HEK293 (cell line): ENCODE data around the gene SCNN1A.
A peak's percentile ranks its signal among the peaks of the same experiment; 100 is the strongest.

Experiments
- GLIS2 ChIP-seq: fragments of 450-650 bp; formaldehyde crosslinking; IDR thresholded peaks from 2 replicates; pipeline ENCODE4 v1.5.1; 2016; ENCODE audit warnings: missing biosample characterization, missing genetic modification characterization
- HOXD13 ChIP-seq: sonication (generic); formaldehyde crosslinking; IDR thresholded peaks from 2 replicates; pipeline ENCODE4 v1.8.0; 2022; ENCODE audit warnings: missing genetic modification reagents, borderline replicate concordance
- ZBTB10 ChIP-seq: fragments of 450-650 bp; formaldehyde crosslinking; IDR thresholded peaks from 2 replicates; pipeline ENCODE4 v1.5.1; 2016; ENCODE audit warnings: missing biosample characterization, missing genetic modification characterization
- ZBTB48 ChIP-seq: fragments of 450-650 bp; formaldehyde crosslinking; IDR thresholded peaks from 2 replicates; pipeline ENCODE4 v1.5.1; 2016; ENCODE audit warnings: missing biosample characterization, missing genetic modification characterization
- ZFP37 ChIP-seq: fragments of 450-650 bp; formaldehyde crosslinking; IDR thresholded peaks from 2 replicates; pipeline ENCODE4 v1.5.1; 2016; ENCODE audit warnings: missing biosample characterization, missing genetic modification characterization
- ZIC2 ChIP-seq: fragments of 450-650 bp; formaldehyde crosslinking; IDR thresholded peaks from 2 replicates; pipeline ENCODE4 v1.5.1; 2016; ENCODE audit warnings: missing biosample characterization, missing genetic modification characterization
- ZNF148 ChIP-seq: fragments of 450-650 bp; formaldehyde crosslinking; IDR thresholded peaks from 2 replicates; pipeline ENCODE4 v1.5.0; 2017; ENCODE audit warnings: missing biosample characterization, missing genetic modification characterization, borderline replicate concordance
- TF ChIP-seq, protein P1 (sequence below): fragments of 450-650 bp; formaldehyde crosslinking; IDR thresholded peaks from 2 replicates; pipeline ENCODE4 v1.5.1; 2016; ENCODE audit warnings: missing biosample characterization, missing genetic modification characterization, borderline replicate concordance
- TF ChIP-seq, protein P2 (sequence below): fragments of 450-650 bp; formaldehyde crosslinking; IDR thresholded peaks from 2 replicates; pipeline ENCODE4 v1.5.1; 2017; ENCODE audit warnings: missing biosample characterization, missing genetic modification characterization
- TF ChIP-seq, protein P3 (sequence below): fragments of 450-650 bp; formaldehyde crosslinking; IDR thresholded peaks from 2 replicates; pipeline ENCODE4 v1.5.1; 2016; ENCODE audit warnings: missing biosample characterization, missing genetic modification characterization

SCNN1A gene

DNA sequence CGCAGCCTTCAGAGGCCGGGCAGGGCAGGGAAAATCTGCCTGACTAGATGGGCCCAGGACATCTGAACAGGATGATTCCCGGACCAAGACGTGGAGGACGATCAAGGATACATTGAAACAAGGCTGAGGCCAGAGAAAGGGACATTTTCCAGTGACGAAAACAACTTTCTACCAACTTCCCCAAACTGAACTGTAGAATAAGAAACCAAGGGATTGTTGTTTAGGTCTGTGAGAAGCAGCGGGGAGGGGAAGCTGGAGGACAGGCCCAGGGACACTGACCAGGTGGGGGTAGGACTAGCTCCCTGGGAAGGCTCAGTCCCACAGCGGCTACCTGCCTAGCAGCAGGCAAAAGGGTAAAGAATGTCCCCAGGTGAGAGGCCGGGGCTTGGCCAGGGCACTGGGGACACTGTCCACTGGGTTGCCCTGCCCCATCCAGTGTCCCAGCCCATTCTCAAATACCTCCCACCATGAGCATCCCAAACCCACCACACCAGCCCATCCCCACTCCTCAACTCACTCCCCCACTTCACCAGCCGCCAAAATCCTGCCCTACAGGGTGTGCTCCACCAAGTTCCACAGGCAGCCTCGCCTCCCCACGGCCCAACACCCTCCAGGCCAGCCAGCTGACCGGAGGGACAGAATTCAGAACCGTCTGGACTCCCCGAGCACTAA lies 34.5 kb downstream of the SCNN1A start (continued):
- TF ChIP-seq ZBTB10 (tag by site-specific recombination), result no peak
- TF ChIP-seq ZFP37, result 0 out of 2 replicates have a peak, but pooled peaks have one; percentile 10
- 0 out of 2 replicates have a peak, but pooled peaks have one; percentile 69 for TF ChIP-seq GLIS2 (tag by site-specific recombination)
- TF ChIP-seq HOXD13 (CRISPR knock-in tag), result no peak
- TF ChIP-seq ZNF148, result no peak
- TF ChIP-seq, protein P1, sequence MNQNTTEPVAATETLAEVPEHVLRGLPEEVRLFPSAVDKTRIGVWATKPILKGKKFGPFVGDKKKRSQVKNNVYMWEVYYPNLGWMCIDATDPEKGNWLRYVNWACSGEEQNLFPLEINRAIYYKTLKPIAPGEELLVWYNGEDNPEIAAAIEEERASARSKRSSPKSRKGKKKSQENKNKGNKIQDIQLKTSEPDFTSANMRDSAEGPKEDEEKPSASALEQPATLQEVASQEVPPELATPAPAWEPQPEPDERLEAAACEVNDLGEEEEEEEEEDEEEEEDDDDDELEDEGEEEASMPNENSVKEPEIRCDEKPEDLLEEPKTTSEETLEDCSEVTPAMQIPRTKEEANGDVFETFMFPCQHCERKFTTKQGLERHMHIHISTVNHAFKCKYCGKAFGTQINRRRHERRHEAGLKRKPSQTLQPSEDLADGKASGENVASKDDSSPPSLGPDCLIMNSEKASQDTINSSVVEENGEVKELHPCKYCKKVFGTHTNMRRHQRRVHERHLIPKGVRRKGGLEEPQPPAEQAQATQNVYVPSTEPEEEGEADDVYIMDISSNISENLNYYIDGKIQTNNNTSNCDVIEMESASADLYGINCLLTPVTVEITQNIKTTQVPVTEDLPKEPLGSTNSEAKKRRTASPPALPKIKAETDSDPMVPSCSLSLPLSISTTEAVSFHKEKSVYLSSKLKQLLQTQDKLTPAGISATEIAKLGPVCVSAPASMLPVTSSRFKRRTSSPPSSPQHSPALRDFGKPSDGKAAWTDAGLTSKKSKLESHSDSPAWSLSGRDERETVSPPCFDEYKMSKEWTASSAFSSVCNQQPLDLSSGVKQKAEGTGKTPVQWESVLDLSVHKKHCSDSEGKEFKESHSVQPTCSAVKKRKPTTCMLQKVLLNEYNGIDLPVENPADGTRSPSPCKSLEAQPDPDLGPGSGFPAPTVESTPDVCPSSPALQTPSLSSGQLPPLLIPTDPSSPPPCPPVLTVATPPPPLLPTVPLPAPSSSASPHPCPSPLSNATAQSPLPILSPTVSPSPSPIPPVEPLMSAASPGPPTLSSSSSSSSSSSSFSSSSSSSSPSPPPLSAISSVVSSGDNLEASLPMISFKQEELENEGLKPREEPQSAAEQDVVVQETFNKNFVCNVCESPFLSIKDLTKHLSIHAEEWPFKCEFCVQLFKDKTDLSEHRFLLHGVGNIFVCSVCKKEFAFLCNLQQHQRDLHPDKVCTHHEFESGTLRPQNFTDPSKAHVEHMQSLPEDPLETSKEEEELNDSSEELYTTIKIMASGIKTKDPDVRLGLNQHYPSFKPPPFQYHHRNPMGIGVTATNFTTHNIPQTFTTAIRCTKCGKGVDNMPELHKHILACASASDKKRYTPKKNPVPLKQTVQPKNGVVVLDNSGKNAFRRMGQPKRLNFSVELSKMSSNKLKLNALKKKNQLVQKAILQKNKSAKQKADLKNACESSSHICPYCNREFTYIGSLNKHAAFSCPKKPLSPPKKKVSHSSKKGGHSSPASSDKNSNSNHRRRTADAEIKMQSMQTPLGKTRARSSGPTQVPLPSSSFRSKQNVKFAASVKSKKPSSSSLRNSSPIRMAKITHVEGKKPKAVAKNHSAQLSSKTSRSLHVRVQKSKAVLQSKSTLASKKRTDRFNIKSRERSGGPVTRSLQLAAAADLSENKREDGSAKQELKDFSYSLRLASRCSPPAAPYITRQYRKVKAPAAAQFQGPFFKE (tag by site-specific recombination), result 0 out of 2 replicates have a peak, but pooled peaks have one; percentile 14
- TF ChIP-seq, protein P2, sequence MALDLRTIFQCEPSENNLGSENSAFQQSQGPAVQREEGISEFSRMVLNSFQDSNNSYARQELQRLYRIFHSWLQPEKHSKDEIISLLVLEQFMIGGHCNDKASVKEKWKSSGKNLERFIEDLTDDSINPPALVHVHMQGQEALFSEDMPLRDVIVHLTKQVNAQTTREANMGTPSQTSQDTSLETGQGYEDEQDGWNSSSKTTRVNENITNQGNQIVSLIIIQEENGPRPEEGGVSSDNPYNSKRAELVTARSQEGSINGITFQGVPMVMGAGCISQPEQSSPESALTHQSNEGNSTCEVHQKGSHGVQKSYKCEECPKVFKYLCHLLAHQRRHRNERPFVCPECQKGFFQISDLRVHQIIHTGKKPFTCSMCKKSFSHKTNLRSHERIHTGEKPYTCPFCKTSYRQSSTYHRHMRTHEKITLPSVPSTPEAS (tag by site-specific recombination), result no peak
- TF ChIP-seq ZIC2 (tag by site-specific recombination), result no peak
- TF ChIP-seq ZBTB48 (tag by site-specific recombination), result no peak
- TF ChIP-seq, protein P3, sequence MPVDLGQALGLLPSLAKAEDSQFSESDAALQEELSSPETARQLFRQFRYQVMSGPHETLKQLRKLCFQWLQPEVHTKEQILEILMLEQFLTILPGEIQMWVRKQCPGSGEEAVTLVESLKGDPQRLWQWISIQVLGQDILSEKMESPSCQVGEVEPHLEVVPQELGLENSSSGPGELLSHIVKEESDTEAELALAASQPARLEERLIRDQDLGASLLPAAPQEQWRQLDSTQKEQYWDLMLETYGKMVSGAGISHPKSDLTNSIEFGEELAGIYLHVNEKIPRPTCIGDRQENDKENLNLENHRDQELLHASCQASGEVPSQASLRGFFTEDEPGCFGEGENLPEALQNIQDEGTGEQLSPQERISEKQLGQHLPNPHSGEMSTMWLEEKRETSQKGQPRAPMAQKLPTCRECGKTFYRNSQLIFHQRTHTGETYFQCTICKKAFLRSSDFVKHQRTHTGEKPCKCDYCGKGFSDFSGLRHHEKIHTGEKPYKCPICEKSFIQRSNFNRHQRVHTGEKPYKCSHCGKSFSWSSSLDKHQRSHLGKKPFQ (tag by site-specific recombination), result peak; percentile 11; the same call in 1 of the 2 replicates
